GM18502 (cell line): ENCODE measurements around the gene SSH3.

ENCODE experiments used
- ATAC-seq: cut with Tn5 transposase; IDR thresholded peaks from one replicate; pipeline ENCODE4 v1.9.1; 2021; ENCODE audit warnings: mild to moderate bottlenecking; ENCODE audit not compliant: unreplicated experiment, poor library complexity

Gene SSH3

GRCh38 chr11:67323526-67323925 lies 20.2 kb downstream of the SSH3 start:
- ATAC-seq, result no peak

- no peak for ATAC-seq
Observed at GRCh38 chr11:67332081-67332691, 28.9 kb downstream of the SSH3 start.

- no peak for ATAC-seq
Observed at GRCh38 chr11:67337257-67337656, 33.9 kb downstream of the SSH3 start.

- ATAC-seq, result no peak
Observed at GRCh38 chr11:67344264-67344663, 40.9 kb downstream of the SSH3 start.

- no peak for ATAC-seq
Observed at GRCh38 chr11:67345247-67345919, 42.1 kb downstream of the SSH3 start.

GRCh38 chr11:67345920-67346819 lies 42.8 kb downstream of the SSH3 start:
- ATAC-seq, result no peak

GRCh38 chr11:67347964-67348749 lies 44.8 kb downstream of the SSH3 start:
- ATAC-seq, result no peak

GRCh38 chr11:67349036-67349435 lies 45.7 kb downstream of the SSH3 start:
- no peak for ATAC-seq

GRCh38 chr11:67349457-67349856 lies 46.1 kb downstream of the SSH3 start:
- no peak for ATAC-seq

- no peak for ATAC-seq
Observed at GRCh38 chr11:67349928-67350465, 46.7 kb downstream of the SSH3 start.

GRCh38 chr11:67351275-67352005 lies 48.1 kb downstream of the SSH3 start:
- no peak for ATAC-seq

GRCh38 chr11:67352546-67353316 lies 49.4 kb downstream of the SSH3 start:
- ATAC-seq, result peak; percentile 11

- ATAC-seq, result peak; percentile 77
Observed at GRCh38 chr11:67353317-67354074, 50.2 kb downstream of the SSH3 start, which contains the start of gene POLD4. POLD4 (minus strand) TSS chr11:67353546; CDS start chr11:67353399, 147 bp downstream.

GRCh38 chr11:67354075-67355022 lies 51.0 kb downstream of the SSH3 start:
- no peak for ATAC-seq

GRCh38 chr11:67355023-67355793 lies 51.9 kb downstream of the SSH3 start:
- no peak for ATAC-seq

- ATAC-seq, result no peak
Observed at GRCh38 chr11:67355794-67356386, 52.6 kb downstream of the SSH3 start.
